Uterus (tissue), 4 donors: Measurements from ENCODE around the gene CSTB. TPM values are rescaled to one million over a fixed set of nuclear protein-coding genes. Genes with fewer than 3 reads are reported as not detected.

Experiments
- DNase-seq, 2 donors: peaks; one replicate each; pipeline ENCODE4 v3.0.0-alpha.2; 2019 to 2020
- H3K27ac ChIP-seq, 2 donors: fragments of 200-600 bp; sonication (generic); 1 replicate in 1 of 2; 2 replicates in 1 of 2; pipeline ENCODE4 v1.5.1; 2016 to 2018
- H3K27me3 ChIP-seq, 2 donors: fragments of 200-600 bp; sonication (generic); one replicate each; pipeline ENCODE4 v1.5.1; 2018 to 2019; ENCODE audit warnings: control low read depth in 1 of 2
- H3K36me3 ChIP-seq, 2 donors: fragments of 200-600 bp; sonication (generic); one replicate each; pipeline ENCODE4 v1.5.1; 2019; ENCODE audit warnings: control low read depth in 1 of 2
- H3K4me1 ChIP-seq, 2 donors: fragments of 200-600 bp; sonication (generic); one replicate each; pipeline ENCODE4 v1.5.1; 2018 to 2019; ENCODE audit warnings: control low read depth in 1 of 2
- H3K4me3 ChIP-seq, 2 donors: fragments of 200-600 bp; sonication (generic); 1 replicate in 1 of 2; 2 replicates in 1 of 2; pipeline ENCODE4 v1.5.1; 2018 to 2019; ENCODE audit warnings: mild to moderate bottlenecking in 1 of 2
- H3K9me3 ChIP-seq, 2 donors: fragments of 200-600 bp; sonication (generic); one replicate each; pipeline ENCODE4 v1.5.1; 2019; ENCODE audit warnings: control low read depth in 1 of 2
- POLR2A ChIP-seq, 2 donors: fragments of 450-650 bp; IDR thresholded peaks; one replicate each; pipeline ENCODE4 v1.6.1; 2016; ENCODE audit warnings: antibody characterized with exemption in 2 of 2, mild to moderate bottlenecking in 1 of 2, moderate library complexity in 1 of 2
- intact Hi-C: fragments of 100-400 bp; cut with DNase I; formaldehyde crosslinking; loops from one replicate; pipeline ENCODE4 v1.15.1; 2023; ENCODE audit warnings: low total_unique reads
- small RNA-seq: library from RNA; depleted of rRNA; stranded (forward); fragments of <200 nt; gene quantifications from one replicate; pipeline ENCODE3, GENCODE V24; 2016
- total RNA-seq, 4 donors: library from RNA; depleted of rRNA in 3 of 4; stranded (reverse); fragments of >200 nt in 3 of 4; gene quantifications; one replicate each; pipeline versions ENCODE4 v1.1.0 to v1.2.4, GENCODE V29; 2014 to 2023
- TF ChIP-seq, protein P1 (sequence below), 4 experiments: fragments of 200-600 bp in 2 of 4; fragments of 450-650 bp in 2 of 4; sonication (generic) in 2 of 4; IDR thresholded peaks; one replicate each; pipeline ENCODE4 v1.5.1; 2016 to 2019; ENCODE audit warnings: antibody characterized with exemption in 4 of 4, mild to moderate bottlenecking in 2 of 4, moderate library complexity in 1 of 4
- donor health status: DM: yes; HTN: yes; CAD: no.

The CSTB gene
- total RNA-seq, 4 donors from 2014 or later, result 2.0 to 31.2 (median 5.6) TPM

GRCh38 chr21:43726686-43727518, 49.2 kb downstream of the CSTB start:
- no peaks in the 10 kb centered on the region for H3K9me3 ChIP-seq
- peak overlapping the region; percentile 92 to 98 for H3K27ac ChIP-seq
- no peak overlapping the region for H3K4me3 ChIP-seq
- no peaks in the 10 kb centered on the region for H3K27me3 ChIP-seq
- TF ChIP-seq, protein P1, sequence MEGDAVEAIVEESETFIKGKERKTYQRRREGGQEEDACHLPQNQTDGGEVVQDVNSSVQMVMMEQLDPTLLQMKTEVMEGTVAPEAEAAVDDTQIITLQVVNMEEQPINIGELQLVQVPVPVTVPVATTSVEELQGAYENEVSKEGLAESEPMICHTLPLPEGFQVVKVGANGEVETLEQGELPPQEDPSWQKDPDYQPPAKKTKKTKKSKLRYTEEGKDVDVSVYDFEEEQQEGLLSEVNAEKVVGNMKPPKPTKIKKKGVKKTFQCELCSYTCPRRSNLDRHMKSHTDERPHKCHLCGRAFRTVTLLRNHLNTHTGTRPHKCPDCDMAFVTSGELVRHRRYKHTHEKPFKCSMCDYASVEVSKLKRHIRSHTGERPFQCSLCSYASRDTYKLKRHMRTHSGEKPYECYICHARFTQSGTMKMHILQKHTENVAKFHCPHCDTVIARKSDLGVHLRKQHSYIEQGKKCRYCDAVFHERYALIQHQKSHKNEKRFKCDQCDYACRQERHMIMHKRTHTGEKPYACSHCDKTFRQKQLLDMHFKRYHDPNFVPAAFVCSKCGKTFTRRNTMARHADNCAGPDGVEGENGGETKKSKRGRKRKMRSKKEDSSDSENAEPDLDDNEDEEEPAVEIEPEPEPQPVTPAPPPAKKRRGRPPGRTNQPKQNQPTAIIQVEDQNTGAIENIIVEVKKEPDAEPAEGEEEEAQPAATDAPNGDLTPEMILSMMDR (IDR thresholded peaks at IDR 0.05), result no peak
- TF ChIP-seq POLR2A (IDR thresholded peaks at IDR 0.05), result no peak
- peaks cover 0 to 26% of the 10 kb centered on the region in 2 donors for H3K4me1 ChIP-seq
- no peak for DNase-seq
- intact Hi-C loops, result no loop called here
- no peaks in the 10 kb centered on the region for H3K36me3 ChIP-seq

Small RNA genes within 50 kb of the gene (small RNA-seq; reads per million reads assigned to genes)
- not detected for gene AP001052.1

Other genes with a start within 250 kb of the CSTB start
- 1 to 10 TPM in 2 of 4 donors, under 1 TPM in 1, not detected in 1; 0.29 to 5.7 (median 1.2) TPM for gene HSF2BP, start 116.8 kb downstream of the CSTB start, total RNA-seq
- gene RRP1B, start 116.7 kb downstream of the CSTB start, total RNA-seq, result 10 to 100 TPM in 3 of 4 donors, 1 to 10 TPM in 1; 9.7 to 28.1 (median 19.3) TPM
- 10 to 100 TPM; 15.9 to 89.8 (median 49.8) TPM for gene PDXK, start 57.2 kb downstream of the CSTB start, total RNA-seq
- gene RRP1, start 13.3 kb upstream of the CSTB start, total RNA-seq, result 10 to 100 TPM; 11.0 to 31.5 (median 19.5) TPM
- 10 to 100 TPM in 3 of 4 donors, 1 to 10 TPM in 1; 6.8 to 43.4 (median 28.4) TPM for gene AGPAT3, start 88.9 kb upstream of the CSTB start, total RNA-seq
- 10 to 100 TPM in 3 of 4 donors, 1 to 10 TPM in 1; 3.8 to 45.2 (median 22.9) TPM for gene TRAPPC10, start 236.0 kb upstream of the CSTB start, total RNA-seq